Sigmoid colon (tissue), 7 donors: ENCODE measurements around the gene NDUFB10. TPM values are rescaled to one million over a fixed set of nuclear protein-coding genes. Genes with fewer than 3 reads are reported as not detected.
A peak's percentile ranks its signal among the peaks of the same experiment; 100 is the strongest.
"Not testable (repeated sequence)": the region's sequence is repeated elsewhere in the genome, so short reads cannot be mapped to it uniquely, and the experiment has no call there.

ENCODE experiments used
- DNase-seq: peaks from one replicate; pipeline ENCODE4 v3.0.0-alpha.2; 2019
- H3K27ac ChIP-seq, 4 donors: fragments of 200-600 bp; sonication (generic); one replicate each; pipeline ENCODE4 v1.5.1; 2016 to 2019; ENCODE audit warnings: mild to moderate bottlenecking in 1 of 4
- H3K27me3 ChIP-seq, 3 donors: fragments of 200-600 bp; sonication (generic); one replicate each; pipeline ENCODE4 v1.5.1; 2019; ENCODE audit warnings: mild to moderate bottlenecking in 1 of 3
- H3K36me3 ChIP-seq, 4 donors: fragments of 200-600 bp; sonication (generic); one replicate each; pipeline ENCODE4 v1.5.1; 2016 to 2019
- H3K4me1 ChIP-seq, 4 donors: fragments of 200-600 bp; sonication (generic); one replicate each; pipeline ENCODE4 v1.5.1; 2017 to 2019
- H3K4me3 ChIP-seq, 4 donors: fragments of 200-600 bp; sonication (generic); one replicate each; pipeline ENCODE4 v1.5.1; 2017 to 2019; ENCODE audit warnings: mild to moderate bottlenecking in 2 of 4, moderate library complexity in 1 of 4
- H3K9me3 ChIP-seq, 4 donors: fragments of 200-600 bp in 3 of 4; sonication (generic) in 3 of 4; one replicate each; pipeline versions ENCODE4 v1.5.1 to v1.6.1; 2013 to 2019
- CTCF ChIP-seq, 4 experiments: fragments of 450-650 bp in 3 of 4; fragments of 200-600 bp in 1 of 4; IDR thresholded peaks; one replicate each; pipeline ENCODE4 v1.5.1; 2016 to 2019; ENCODE audit warnings: antibody characterized with exemption in 4 of 4, mild to moderate bottlenecking in 3 of 4, moderate library complexity in 2 of 4
- EP300 ChIP-seq, 4 donors: sonication (generic); formaldehyde crosslinking; IDR thresholded peaks; one replicate each; pipeline ENCODE4 v1.6.1; 2017; ENCODE audit warnings: antibody characterized with exemption in 4 of 4
- POLR2A ChIP-seq, 2 donors: fragments of 450-650 bp; IDR thresholded peaks; one replicate each; pipeline ENCODE4 v1.6.1; 2016; ENCODE audit warnings: antibody characterized with exemption in 2 of 2, mild to moderate bottlenecking in 2 of 2, moderate library complexity in 2 of 2
- POLR2AphosphoS5 ChIP-seq, 4 donors: sonication (generic); formaldehyde crosslinking; IDR thresholded peaks; one replicate each; pipeline ENCODE4 v1.6.1; 2017; ENCODE audit warnings: antibody characterized with exemption in 4 of 4
- WGBS, 2 donors: extraction: QIAGEN DNeasy Blood & Tissue Kit; methylation state at CpG; one replicate each; pipeline ENCODE4 v1.1.7; 2013; 5-methylcytosine and 5-hydroxymethylcytosine counted together
- intact Hi-C: fragments of 100-400 bp; cut with DNase I; formaldehyde crosslinking; loops from one replicate; pipeline ENCODE4 v1.15.1; 2023
- polyA plus RNA-seq, 3 donors: library from polyadenylated mRNA; stranded (reverse); fragments of 200-250 nt; gene quantifications; one replicate each; pipeline ENCODE4 v1.2.3, GENCODE V29; 2013
- total RNA-seq, 4 donors: library from RNA; depleted of rRNA; stranded (reverse); fragments of >200 nt; gene quantifications; one replicate each; pipeline ENCODE4 v1.1.0, GENCODE V29; 2016
- donor health status: healthy with polysubstance abuse.
- donor health status: Bipolar disorder and iron deficiency.
- donor health status: healthy.

NDUFB10 gene
- total and polyA plus RNA-seq, 7 donors = 200 to 489 (median 298) TPM

DNA sequence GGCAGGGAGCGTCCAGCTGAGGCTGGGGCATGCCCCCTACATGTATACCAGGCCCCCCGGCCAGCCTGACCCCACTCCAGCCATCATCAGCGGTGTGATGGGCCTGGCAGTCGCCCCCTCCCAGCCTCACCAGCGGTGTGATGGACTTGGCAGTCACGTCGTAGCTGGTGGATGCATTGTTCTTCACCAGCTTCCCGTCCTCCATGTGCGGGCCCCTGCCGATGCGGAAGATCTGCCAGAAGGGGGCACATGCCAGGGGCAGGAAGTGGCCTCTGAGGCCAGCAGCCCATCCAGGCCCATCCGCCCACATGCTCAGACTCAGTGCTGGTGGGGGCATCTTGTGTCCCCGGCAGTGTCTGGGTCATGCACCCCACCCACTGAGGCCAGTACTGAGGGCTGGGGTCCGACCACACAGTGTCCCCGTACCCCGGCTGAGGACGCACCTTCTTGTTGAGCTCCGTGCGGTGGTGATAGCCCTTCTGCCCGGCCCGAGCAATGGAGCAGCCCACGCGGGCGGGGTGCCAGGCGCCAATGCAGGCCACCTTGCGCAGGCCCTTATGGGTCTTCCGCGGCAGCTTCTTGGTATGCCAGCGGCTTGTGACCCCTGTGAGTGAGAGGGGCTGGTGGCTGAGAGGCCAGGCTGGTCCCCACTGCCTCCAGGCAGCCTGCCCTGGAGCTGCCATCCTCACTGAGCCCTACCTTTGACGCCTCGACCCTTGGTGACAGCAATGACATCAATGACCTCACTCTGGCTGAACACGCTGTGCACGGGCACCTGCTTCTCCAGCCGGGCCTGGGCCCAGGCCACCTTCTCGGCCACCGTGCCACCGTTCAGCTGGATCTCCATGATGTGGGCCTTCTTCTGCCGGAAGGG lies 12.6 kb upstream of the NDUFB10 start:
- peaks cover 0 to 20% (median 9%) of the 10 kb centered on the region in 4 donors for H3K4me1 ChIP-seq
- no peak overlapping the region for H3K4me3 ChIP-seq
- intact Hi-C loops = no loop called here
- H3K36me3 ChIP-seq = no peaks in the 10 kb centered on the region
- peak; percentile 61 for DNase-seq
- no peaks in the 10 kb centered on the region for H3K9me3 ChIP-seq
- 91% methylated on average over 38 of the region's 38 CpGs for WGBS, 2 donors
- no peak for TF ChIP-seq EP300 (IDR thresholded peaks at IDR 0.05)
- no peak for TF ChIP-seq POLR2AphosphoS5 (IDR thresholded peaks at IDR 0.05)
- no peak for TF ChIP-seq POLR2A (IDR thresholded peaks at IDR 0.05)
- no peak for TF ChIP-seq CTCF (IDR thresholded peaks at IDR 0.05)
- H3K27ac ChIP-seq = no peak overlapping the region
- H3K27me3 ChIP-seq = no peaks in the 10 kb centered on the region

DNA sequence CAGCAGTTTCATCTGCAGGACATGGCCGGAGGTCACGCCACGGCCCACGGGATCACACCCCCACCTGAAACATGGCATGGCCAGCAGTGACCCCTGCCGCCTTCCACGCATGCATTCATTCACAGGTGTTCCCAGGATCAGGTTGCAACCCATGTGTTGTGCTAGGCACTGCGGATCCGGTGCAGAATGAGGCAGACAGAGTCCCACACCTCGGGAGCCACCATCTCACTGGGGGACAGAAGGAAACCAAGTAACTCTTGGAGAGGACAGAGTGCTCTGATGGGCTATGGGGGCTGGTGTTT lies 12.0 kb upstream of the NDUFB10 start:
- no peak for TF ChIP-seq POLR2AphosphoS5 (IDR thresholded peaks at IDR 0.05)
- Histone ChIP-seq H3K27me3 (no peaks in the 10 kb centered on the region), H3K9me3 (no peaks in the 10 kb centered on the region), H3K4me1 (peaks cover 0 to 14% (median 3%) of the 10 kb centered on the region in 4 donors), H3K4me3 (no peak overlapping the region), H3K27ac (no peak overlapping the region), H3K36me3 (no peaks in the 10 kb centered on the region)
- no peak for DNase-seq
- intact Hi-C loops = no loop called here
- WGBS, 2 donors = 91 to 94% methylated on average over 9 of the region's 9 CpGs

DNA sequence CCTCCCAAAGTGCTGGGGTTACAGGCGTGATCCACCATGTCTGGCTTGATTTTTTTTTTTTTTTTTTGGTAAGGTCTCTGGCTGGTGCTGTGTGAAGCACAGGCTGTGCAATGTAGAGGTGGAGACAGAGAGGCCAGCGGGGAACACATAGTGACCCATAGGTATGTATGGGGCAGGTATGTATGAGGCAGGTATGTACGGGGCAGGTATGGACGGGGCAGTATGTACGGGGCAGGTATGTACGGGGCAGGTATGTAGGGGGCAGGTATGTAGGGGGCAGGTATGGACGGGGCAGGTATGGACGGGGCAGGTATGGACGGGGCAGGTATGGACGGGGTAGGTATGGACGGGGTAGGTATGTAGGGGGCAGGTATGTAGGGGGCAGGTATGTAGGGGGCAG lies 9.8 kb upstream of the NDUFB10 start:
- Histone ChIP-seq H3K4me1 (no peaks in the 10 kb centered on the region), H3K27ac (no peak overlapping the region), H3K27me3 (no peaks in the 10 kb centered on the region), H3K9me3 (no peaks in the 10 kb centered on the region), H3K4me3 (no peak overlapping the region), H3K36me3 (no peaks in the 10 kb centered on the region)
- no peak for DNase-seq
- WGBS, 2 donors = 93 to 96% methylated on average over 11 of the region's 11 CpGs
- TF ChIP-seq EP300 (IDR thresholded peaks at IDR 0.05) = no peak
- TF ChIP-seq CTCF (IDR thresholded peaks at IDR 0.05) = no peak
- TF ChIP-seq POLR2A (IDR thresholded peaks at IDR 0.05) = no peak
- no peak for TF ChIP-seq POLR2AphosphoS5 (IDR thresholded peaks at IDR 0.05)
- intact Hi-C loops = no loop called here

DNA sequence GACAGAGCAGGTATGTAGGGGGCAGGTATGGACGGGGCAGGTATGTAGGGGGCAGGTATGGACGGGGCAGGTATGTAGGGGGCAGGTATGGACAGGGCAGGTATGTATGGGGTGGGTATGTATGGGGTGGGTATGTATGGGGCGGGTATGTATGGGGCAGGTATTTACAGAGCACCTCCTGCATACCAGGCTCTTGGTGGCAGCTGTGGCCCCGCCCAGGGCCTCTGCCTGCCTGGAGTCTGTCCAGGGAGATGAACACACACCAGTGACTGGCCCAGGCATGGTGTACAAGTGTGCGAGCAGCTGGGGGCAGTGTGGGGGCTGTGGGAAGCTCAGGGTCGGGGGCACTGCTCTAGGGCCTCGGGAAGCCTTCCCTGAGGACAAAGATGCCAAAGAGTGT lies 9.3 kb upstream of the NDUFB10 start:
- H3K4me1 ChIP-seq = no peaks in the 10 kb centered on the region
- 35 to 77% methylated on average over 7 of the region's 7 CpGs for WGBS, 2 donors
- no peak overlapping the region for H3K27ac ChIP-seq
- no peaks in the 10 kb centered on the region for H3K9me3 ChIP-seq
- no peak for TF ChIP-seq EP300 (IDR thresholded peaks at IDR 0.05)
- H3K27me3 ChIP-seq = no peaks in the 10 kb centered on the region
- no peaks in the 10 kb centered on the region for H3K36me3 ChIP-seq
- no peak overlapping the region for H3K4me3 ChIP-seq
- no peak for DNase-seq
- intact Hi-C loops = no loop called here

DNA sequence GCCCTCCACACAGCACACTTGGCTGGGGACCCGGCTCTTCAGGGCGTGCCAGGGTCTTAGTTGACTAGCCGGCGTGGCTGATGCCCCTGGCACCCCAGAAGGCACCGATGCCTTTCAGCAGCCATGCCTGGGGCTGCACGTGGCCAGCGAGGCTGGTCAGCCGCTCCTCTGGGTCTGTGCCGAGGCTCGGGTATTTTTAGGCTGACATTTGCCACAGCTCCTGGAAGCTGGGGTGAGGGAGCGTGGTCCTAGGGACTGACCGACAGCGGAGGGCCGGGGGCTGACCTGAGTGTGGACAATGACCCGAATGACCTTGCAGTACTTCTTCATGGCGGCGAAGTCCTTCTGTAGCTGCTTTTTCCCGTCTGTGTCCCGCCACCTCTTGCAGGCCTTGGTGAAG lies 8.8 kb upstream of the NDUFB10 start:
- no peaks in the 10 kb centered on the region for H3K36me3 ChIP-seq
- H3K27me3 ChIP-seq = no peaks in the 10 kb centered on the region
- 88 to 92% methylated on average over 19 of the region's 19 CpGs for whole genome bisulfite sequencing, 2 donors
- no peaks in the 10 kb centered on the region for H3K4me1 ChIP-seq
- H3K27ac ChIP-seq = no peak overlapping the region
- DNase-seq = no peak
- TF ChIP-seq POLR2A (IDR thresholded peaks at IDR 0.05) = no peak
- no peak for TF ChIP-seq EP300 (IDR thresholded peaks at IDR 0.05)
- TF ChIP-seq POLR2AphosphoS5 (IDR thresholded peaks at IDR 0.05) = no peak
- no peak for TF ChIP-seq CTCF (IDR thresholded peaks at IDR 0.05)
- intact Hi-C loops = no loop called here
- H3K4me3 ChIP-seq = no peak overlapping the region
- H3K9me3 ChIP-seq = no peaks in the 10 kb centered on the region

- TF ChIP-seq POLR2AphosphoS5 (IDR thresholded peaks at IDR 0.05) (no peak), EP300 (IDR thresholded peaks at IDR 0.05) (no peak), CTCF (IDR thresholded peaks at IDR 0.05) (no peak), POLR2A (IDR thresholded peaks at IDR 0.05) (no peak)
- H3K4me3 ChIP-seq = no peak overlapping the region
- H3K27me3 ChIP-seq = no peaks in the 10 kb centered on the region
- H3K36me3 ChIP-seq = no peaks in the 10 kb centered on the region
- WGBS, 2 donors = 92 to 93% methylated on average over 22 of the region's 22 CpGs
- H3K27ac ChIP-seq = no peak overlapping the region
- DNase-seq = no peak
- H3K4me1 ChIP-seq = peaks cover 0 to 2% (median 1%) of the 10 kb centered on the region in 4 donors
- intact Hi-C loops = no loop called here
- no peaks in the 10 kb centered on the region for H3K9me3 ChIP-seq
Measured at GRCh38 chr16:1953734-1954133, 5.6 kb upstream of the NDUFB10 start.

DNA sequence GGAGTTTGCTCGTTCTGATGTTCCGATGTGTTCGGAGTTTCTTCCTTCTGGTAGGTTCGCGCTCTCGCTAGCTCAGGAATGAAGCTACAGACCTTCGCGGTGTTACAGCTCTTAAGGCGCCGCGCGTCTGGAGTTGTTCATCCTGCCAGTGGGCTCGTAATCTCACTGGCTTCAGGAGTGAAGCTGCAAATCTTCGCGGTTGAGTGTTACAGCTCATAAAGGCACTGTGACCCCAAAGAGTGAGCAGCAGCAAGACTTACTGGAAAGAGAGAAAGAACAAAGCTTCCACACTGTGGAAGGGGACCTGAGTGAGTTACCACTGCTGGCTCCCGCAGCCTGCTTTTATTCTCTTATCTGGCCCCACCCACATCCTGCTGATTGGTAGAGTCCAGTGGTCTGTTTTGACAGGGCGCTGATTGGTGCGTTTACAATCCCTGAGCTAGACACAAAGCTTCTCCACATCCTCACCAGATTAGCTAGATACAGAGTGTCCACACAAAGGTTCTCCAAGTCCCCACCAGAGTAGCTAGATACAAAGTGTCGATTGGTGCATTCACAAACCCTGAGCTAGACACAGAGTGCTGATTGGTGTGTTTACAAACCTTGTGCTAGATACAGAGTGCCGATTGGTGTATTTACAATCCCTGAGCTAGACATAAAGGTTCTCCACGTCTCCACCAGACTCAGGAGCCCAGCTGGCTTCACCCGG lies 1.8 kb upstream of the NDUFB10 start:
- DNase-seq, H3K27ac ChIP-seq, H3K4me3 ChIP-seq, intact Hi-C loops, H3K9me3 ChIP-seq, H3K27me3 ChIP-seq: not testable (repeated sequence)
- H3K36me3 ChIP-seq = peaks cover 6 to 17% (median 16%) of the 10 kb centered on the region in 4 donors
- 88 to 91% methylated on average over 21 of the region's 22 CpGs for WGBS, 2 donors
- H3K4me1 ChIP-seq = peaks cover 0 to 25% (median 21%) of the 10 kb centered on the region in 4 donors

GRCh38 chr16:1958143-1958491 lies 1.2 kb upstream of the NDUFB10 start:
- 75 to 79% methylated on average over 30 of the region's 30 CpGs for WGBS, 2 donors
- H3K27me3 ChIP-seq, DNase-seq, H3K27ac ChIP-seq, intact Hi-C loops, H3K4me3 ChIP-seq, H3K9me3 ChIP-seq: not testable (repeated sequence)
- Histone ChIP-seq H3K4me1 (peaks cover 0 to 25% (median 22%) of the 10 kb centered on the region in 4 donors), H3K36me3 (peaks cover 11 to 23% (median 21%) of the 10 kb centered on the region in 4 donors)
